Activated CD4-positive, alpha-beta T cell treated with anti-CD3 and anti-CD28 coated beads, Interleukin-2, amount 50 U/mL, for 1 hour (primary cell): ENCODE results near the gene EDNRB.
"Not testable (repeated sequence)": the region's sequence is repeated elsewhere in the genome, so short reads cannot be mapped to it uniquely, and the experiment has no call there.

Source experiments
- DNase-seq: peaks from one replicate; pipeline ENCODE4 v3.0.0-alpha.2; 2020

Gene EDNRB

DNA sequence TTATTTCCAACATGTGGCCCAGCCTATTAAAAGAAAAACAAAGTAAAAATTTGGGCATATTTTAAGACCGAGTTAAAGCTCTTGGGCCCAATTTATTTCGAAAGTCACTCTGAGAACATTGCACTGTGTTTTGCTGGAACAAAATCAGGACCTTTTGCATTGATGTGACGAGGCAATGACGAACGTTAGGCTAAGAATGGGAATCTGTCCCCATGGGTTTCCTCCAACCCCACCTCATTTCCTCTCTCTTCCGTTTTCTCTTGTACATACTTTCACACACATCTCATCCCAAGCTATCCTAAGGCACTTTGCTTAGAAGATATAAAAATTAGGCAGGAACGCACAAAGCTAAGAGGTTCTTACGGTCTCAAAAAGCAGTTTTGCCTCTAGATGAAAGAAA, 22.1 kb downstream of the EDNRB start:
- DNase-seq, result no peak

DNA sequence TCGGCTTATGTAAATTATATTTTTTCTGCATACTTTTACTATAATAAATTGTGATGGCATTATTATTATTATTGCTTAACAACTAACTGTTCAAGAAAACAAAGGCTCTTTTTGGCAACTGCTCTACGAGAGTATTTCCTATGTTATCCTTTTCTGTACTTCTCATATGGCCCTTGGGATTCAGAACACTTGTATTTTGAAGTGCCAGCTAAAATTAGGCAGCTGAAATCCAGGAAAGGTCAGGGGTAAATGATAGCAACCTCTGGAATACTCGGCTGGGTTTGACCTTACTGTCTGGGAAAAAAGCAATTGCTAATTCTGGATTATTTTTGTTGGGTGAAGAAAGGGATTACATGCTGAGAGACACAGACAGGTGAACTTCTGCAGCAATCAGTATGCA, 23.9 kb downstream of the EDNRB start:
- DNase-seq, result no peak

- no peak for DNase-seq
Measured at GRCh38 chr13:77893066-77893465, 25.6 kb downstream of the EDNRB start.

DNA sequence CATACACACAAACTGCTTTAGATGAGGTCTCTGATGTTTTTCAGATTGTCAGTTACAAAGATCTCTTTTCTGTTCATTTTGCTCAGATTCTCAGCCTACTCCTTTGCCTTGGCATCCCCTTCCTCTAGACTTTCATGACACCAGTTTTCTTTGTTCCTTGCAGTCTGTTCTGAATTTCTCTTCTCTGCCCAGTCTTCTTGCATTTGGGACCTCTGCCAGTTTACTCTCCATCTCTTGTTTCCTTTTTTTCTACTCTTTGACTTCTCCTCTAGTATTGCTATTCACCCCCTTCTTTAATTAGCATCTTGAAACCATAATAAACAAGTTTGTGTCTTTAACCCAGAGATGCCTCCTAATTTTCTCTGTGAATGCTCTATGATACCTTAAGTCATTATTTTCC, 26.1 kb downstream of the EDNRB start:
- DNase-seq, result no peak

DNA sequence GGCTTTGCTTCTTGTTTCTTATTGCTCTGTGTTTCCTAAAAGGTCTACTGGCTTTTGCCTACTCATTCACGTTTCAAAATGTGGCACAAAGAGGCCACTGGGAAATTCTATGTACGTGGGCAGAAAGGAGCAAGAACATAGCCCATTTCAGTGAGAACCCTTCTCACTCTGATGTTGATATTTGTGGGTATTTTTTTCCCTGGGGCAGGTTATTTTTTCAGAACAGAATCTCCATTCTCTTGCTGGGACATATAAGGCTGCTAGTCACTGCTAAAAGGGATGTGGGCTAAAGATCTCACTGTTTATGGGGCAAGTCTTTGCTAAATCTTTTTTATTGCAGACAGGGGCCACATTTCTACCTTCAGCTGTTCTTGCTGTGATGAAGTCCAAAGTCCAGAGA, 27.1 kb downstream of the EDNRB start:
- DNase-seq, result no peak

DNA sequence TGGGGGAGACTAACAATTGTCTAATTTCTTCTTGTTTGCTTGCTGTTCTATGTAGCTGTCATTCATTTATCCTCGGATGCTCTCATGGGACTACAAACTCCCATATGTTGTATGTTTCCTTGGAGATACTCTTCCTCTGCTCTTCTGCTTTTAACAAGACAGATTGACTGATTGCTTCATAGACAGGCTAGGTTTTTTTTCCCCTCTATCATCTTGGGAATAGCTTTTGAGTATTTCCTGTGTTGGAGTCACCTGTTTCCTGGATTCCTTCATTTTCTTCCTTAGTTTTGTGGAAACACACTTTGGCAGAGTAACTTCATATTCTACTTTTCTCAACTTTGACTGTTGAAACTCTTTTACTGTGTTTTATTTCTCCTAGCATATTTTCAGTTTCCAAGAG, 27.6 kb downstream of the EDNRB start:
- DNase-seq, result no peak

- DNase-seq, result no peak
Measured at GRCh38 chr13:77883328-77883727, 35.3 kb downstream of the EDNRB start.

DNA sequence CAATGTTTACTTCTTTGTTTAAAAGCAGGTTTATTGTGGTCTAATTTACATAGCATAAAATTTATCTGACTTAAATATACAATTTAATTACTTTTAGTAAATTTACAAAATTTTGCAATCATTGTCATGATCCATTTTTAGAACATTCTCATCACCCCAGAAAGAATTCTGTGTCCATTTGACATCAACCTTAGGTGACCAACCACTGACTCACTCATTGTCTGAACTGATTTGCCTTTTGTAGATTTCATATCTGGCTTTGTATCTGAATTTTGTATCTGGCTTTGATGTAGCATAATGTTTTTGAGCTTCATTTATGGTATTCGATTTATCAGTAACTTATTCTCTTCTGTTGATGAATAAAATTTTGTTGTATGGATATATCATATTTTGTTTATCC, 40.4 kb downstream of the EDNRB start:
- no peak for DNase-seq

- no peak for DNase-seq
Measured at GRCh38 chr13:77876176-77876575, 42.5 kb downstream of the EDNRB start.

- no peak for DNase-seq
Measured at GRCh38 chr13:77874406-77874805, 44.2 kb downstream of the EDNRB start.

- DNase-seq, result no peak
Measured at GRCh38 chr13:77872995-77873394, 45.6 kb downstream of the EDNRB start.

DNA sequence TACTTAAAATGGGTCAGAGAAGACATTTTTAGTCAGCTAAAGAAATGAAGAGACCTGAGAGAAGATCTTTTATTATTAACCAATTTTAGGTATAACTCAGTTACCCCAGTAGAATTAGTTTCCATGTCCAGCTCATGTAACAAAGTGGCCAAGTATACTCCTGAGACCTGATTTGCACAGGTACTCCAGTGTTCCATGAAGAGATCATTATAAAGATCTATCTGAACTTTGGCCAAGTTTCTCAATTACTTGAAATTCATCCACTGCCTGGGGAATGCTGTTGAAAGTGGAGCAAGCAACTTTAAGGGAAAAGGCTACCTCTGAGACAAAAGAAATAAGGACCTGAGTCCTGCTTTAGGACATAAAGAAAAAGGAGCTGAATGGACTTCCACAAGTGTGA, 47.0 kb downstream of the EDNRB start:
- no peak for DNase-seq

DNA sequence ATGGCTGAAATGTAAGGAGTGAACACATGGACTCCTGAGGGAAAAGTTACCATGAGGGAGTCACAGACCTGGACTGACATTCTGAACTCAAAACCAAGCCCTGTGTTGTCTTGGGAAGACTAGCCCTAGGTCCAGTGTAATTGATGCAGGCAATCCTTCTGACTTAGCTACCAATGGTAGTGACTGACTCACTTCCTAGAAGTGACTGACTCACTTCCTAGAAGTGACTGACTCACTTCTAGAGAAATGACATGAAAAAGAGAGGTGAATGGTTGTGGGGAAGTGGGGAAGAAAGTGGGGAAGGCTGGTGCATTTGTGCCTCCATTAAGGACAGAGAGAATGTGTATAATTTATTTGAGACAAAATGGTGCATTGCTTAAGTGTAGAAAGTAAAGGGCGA, 49.9 kb downstream of the EDNRB start:
- DNase-seq, result no peak

DNA sequence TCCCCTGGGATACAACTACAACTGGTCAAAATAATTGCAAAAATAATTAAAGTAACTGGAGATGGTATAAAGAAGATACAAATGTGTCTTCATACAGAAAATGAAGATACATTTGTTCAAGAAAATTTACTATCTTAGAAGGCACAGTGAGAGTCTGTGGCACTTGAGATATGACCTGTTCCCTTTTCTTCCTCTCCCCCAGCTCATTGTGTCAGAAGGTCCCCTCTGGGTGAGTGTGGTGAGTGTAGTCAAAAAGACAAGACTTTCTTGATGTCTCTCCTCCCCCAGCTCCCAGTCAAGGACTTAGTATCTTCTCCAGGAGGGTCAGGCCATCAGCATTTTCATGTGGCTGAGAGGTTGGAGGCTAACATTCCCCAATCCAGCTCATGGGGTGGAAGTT, 51.7 kb downstream of the EDNRB start:
- no peak for DNase-seq

DNA sequence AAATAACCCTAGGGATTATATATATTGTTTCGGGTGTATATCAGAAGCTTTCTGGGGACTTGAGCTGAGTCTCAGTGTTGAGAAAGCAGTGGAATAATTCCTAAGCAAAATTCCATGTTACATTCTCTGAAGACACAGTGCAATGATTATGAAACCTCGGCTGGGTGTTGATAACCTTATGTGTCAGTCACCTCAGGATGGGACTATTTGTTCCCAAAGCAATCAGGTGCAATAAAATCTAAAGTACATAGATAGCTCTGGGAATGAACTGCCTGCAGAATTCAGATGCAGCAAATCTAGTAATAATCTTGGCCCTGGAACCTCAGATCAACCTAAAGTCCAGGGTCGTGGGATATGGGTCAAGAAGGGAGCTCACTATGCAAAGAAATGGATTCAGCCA, 53.0 kb downstream of the EDNRB start:
- no peak for DNase-seq

DNA sequence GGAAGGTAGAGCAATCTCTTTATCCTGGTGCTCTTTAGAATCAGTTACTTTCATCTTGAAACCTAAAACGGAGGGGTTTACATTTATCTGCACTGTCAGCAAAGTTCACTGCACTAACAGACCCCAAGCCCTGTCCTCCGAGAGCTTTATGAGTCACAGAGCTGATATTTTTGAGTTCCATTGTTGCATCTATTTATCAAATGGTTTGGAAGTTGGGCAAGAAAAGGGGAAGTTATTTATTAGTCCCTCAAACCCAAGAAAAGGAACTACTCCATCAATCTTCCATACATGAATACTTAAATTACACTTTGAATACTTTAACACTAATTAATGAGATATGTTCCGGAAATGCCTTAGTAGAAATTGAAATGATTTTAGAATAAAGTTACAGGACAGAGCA, 55.5 kb downstream of the EDNRB start:
- DNase-seq, result no peak

- DNase-seq, result no peak
Measured at GRCh38 chr13:77861741-77862140, 56.9 kb downstream of the EDNRB start.

DNA sequence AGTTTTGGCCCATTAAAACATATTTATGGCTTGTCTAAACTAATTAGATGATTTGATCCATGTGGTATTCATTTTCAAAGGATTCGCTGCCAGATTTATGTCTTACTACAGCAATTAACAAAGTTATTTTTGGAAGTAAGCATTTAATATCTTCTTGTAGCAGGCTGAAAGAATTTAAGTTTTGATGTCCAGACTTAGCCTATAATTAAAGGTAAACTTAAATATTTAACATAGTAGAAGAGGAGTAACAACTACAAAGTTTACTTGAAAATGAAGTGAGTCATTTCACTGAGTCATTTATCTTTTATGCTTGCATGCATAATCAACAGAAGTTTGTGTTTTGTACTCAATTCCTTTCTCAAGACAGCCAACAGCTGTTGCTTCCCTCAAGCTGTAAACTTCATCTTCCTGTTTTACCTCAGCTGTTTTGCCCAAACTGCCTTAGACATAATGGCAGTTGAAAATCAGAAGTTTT, 58.1 kb downstream of the EDNRB start:
- DNase-seq, result no peak

DNA sequence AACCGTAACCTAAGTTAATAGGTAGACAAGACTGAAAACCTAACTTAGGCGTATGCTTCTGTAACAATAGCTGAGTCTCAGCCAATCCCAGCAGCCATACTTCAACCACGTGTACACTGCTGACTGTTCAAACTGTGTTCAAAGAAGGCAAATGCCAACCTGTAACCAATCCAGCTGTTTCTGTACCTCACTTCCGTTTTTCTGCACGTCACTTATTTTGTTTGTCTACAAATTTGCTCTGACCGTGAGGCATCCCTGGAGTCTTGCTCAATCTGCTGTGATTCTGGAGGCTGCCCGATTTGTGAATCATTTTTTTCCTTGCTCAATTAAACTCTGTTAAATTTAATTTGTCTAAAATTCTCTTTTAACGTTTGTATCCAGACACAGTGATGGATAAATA, 59.2 kb downstream of the EDNRB start:
- no peak for DNase-seq

DNA sequence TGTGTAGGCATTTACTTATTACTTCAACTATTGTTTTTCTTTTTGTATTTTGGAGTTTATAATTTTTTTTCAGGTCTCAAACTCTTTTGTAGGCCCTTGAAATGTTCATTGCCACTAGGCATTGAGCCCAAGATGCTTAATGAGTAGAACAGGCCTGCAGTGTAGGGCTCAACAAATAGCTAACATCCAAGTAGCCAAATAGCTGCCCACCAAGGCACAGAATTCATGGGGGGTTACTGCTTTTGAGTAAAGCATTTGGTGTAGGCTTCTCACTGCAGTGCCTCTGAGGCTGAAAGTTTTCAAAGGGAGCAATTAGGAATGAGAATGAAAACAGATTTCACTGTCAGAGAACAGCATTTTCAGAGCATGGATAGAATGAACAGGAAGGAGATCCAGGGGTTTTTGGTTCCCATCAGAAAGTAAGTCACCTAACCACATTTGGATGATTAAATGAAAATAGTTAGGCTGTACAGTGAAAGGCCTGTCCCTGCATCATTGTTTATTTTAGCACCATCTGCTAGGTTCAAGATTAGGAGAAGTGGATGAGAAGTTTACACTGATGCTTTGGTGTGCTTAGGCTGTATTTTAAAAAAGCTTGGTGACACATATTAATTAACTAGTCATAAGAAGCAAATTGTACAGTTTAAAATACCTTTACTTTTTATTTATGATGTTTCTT, 61.0 kb downstream of the EDNRB start:
- DNase-seq, result no peak

DNA sequence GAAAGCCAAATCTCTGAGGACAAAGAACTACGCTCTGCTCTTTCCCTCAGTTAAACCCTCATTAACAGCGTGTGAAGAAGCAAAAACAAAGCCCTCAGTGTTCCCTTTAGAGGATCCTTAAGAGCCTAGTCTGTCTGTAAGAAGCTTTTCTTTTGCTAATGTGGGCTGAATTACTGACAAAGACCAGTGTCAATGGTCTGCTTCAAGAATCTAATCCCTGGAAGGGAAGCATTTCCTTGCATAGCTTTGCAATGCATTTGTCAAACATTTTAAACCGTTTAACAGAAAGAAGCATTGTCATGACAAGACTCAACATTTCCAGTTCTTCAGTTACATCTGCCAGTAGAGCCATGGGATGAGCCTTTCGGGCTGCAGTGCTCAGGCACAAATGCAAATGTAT, 64.9 kb downstream of the EDNRB start:
- no peak for DNase-seq

- DNase-seq, result not testable (repeated sequence)
Measured at GRCh38 chr13:77848050-77848449, 70.6 kb downstream of the EDNRB start.

- no peak for DNase-seq
Measured at GRCh38 chr13:77846173-77846572, 72.5 kb downstream of the EDNRB start.
